H54 (cell line): ENCODE data around the gene ZNF397.

Source experiments
- DNase-seq: peaks from one replicate; pipeline ENCODE4 v3.0.0; 2011; ENCODE audit warnings: low spot score, mixed read lengths; ENCODE audit not compliant: insufficient read length
- FAIRE-seq: peaks from 3 replicates; lab custom pipeline; 2011; peaks lifted over from hg19 to GRCh38; lab: Jason Lieb, UNC
- POLR2A ChIP-seq: IDR thresholded peaks from 2 replicates; pipeline ENCODE4 v1.6.1; 2011; ENCODE audit warnings: low read depth, mild to moderate bottlenecking, low read length

Gene ZNF397

DNA sequence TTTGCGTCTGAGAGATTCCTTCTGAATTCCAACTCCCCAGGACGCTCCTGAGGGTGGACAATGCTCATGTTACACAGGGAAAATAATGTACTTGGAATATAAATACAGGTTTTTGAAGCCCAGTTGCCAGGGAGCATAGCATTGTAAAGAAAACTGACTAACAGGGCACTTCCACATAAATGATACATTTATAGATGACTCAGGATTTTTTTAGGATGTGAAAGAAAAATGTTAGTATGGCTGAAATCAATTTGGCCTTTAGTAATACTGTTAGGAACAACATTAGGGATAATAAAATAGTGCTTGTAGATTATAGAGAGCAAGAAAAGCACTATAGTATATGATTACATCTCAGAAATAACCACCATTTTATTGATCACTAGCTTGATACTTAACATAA is 23.6 kb downstream of the ZNF397 start:
- FAIRE-seq (no peak), DNase-seq (no peak)
- TF ChIP-seq POLR2A: no peak

GRCh38 chr18:35267161-35267651 is 26.4 kb downstream of the ZNF397 start:
- FAIRE-seq: no peak
- no peak for DNase-seq
- TF ChIP-seq POLR2A: no peak

GRCh38 chr18:35267809-35268208 is 27.0 kb downstream of the ZNF397 start:
- no peak for DNase-seq
- no peak for TF ChIP-seq POLR2A
- no peak for FAIRE-seq

GRCh38 chr18:35268821-35269220 is 28.0 kb downstream of the ZNF397 start:
- FAIRE-seq (no peak), DNase-seq (no peak)
- no peak for TF ChIP-seq POLR2A

DNA sequence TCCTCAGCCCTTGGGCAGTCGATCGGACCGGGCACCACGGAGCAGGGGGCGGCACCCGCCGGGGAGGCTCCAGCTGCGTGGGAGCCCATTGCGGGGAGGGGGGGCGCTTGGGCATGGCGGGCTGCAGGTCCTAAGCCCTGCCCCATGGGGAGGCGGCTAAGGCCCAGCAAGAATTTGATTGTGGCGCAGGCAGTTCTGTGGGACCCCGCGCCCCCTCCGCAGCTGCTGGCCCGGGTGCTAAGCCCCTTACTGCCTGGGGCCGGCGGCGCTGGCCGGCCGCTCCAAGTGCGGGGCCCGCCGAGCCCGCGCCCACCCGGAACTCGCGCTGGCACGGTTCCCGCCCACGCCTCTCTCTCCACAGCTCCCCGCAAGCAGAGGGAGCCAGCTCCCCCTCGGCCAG is 30.8 kb downstream of the ZNF397 start:
- DNase-seq (no peak), FAIRE-seq (no peak)
- TF ChIP-seq POLR2A: no peak

DNA sequence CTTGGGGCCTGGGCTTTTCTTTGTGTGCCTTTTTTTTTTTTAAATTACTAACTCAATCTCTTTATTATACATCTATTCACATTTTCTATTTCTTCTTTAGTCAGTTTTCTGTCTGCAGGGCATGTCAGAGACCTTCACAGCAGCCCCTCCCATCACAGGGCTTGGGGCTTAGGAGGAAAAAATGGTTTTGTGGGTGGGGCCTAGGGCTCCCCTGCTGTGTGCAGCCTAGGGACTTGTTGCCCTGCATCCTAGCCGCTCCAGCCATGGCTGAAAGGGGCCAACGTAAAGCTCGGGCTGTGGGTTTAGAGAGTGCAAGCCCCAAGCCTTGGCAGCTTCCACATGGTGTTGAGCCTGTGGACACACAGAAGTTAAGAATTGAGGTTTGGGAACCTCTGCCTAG is 35.4 kb downstream of the ZNF397 start:
- DNase-seq (no peak), FAIRE-seq (no peak)
- TF ChIP-seq POLR2A: no peak

DNA sequence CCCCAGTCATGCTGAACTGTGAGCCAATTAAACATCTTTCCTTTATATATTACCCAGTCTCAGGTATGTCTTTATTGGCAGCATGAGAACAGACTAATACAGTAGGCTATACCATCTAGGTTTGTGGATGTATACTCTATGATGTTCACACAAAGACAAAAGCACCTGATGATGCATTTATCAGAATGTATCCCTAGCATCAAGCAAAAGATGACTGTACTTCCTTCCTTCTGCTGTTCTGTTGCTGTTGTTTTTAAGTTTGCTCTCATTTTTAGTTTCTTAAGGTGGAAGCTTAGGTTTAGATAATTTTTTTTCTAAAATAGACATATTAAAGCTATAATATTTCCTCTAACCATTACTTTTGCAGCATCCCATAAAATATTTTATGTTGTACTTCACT is 36.8 kb downstream of the ZNF397 start:
- DNase-seq (no peak), FAIRE-seq (no peak)
- TF ChIP-seq POLR2A: no peak

DNA sequence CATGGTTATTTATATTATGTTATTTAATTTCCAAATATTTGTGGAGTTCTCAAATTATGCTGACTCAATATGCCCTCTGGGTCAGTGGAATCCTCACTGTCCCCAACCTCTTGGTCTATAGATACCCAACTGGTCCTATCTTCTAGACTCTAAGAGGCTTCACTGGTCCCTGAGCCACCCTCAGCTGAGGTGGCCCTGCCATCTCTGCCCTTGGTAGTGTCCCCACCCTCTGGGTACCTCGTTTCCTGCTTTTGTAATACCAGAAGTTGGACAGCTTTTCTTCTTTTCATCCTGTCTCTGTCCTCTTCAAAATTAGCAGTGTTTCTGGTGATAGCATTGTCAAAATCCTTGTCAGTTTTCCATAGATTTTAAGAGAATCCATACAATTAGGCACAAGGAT is 37.3 kb downstream of the ZNF397 start:
- no peak for FAIRE-seq

GRCh38 chr18:35278969-35279368 is 38.1 kb downstream of the ZNF397 start:
- TF ChIP-seq POLR2A: no peak
- DNase-seq (no peak), FAIRE-seq (no peak)

More for the DNA sequence above, 37.3 kb downstream of the ZNF397 start:
- no peak for DNase-seq
- TF ChIP-seq POLR2A: no peak

GRCh38 chr18:35282353-35282752 is 41.5 kb downstream of the ZNF397 start:
- FAIRE-seq (peak; percentile 96), DNase-seq (peak; percentile 30)
- TF ChIP-seq POLR2A: no peak

GRCh38 chr18:35283923-35284794 is 43.3 kb downstream of the ZNF397 start:
- TF ChIP-seq POLR2A: no peak
- DNase-seq (no peak), FAIRE-seq (no peak)

DNA sequence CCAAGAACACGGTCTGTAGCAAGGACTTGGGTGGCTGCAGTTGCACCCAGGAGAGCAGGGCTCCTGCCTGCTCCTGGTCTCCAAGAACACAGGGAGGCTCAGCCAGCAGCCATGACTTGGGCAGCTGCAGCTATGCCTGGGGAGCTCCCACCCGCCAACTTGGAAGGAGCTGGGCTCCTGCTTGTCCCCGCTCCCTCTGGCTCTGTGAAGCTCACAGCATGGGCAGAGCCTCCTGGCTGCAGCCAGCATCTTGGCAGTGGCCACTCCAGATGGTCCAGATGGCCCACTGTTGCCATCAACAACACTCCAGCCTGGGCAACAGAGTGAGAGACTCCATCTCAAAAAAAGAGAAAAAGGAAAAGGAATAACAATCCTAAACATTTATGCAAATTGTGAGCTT is 44.0 kb downstream of the ZNF397 start:
- DNase-seq (no peak), FAIRE-seq (no peak)
- no peak for TF ChIP-seq POLR2A

GRCh38 chr18:35289293-35289692 is 48.5 kb downstream of the ZNF397 start:
- TF ChIP-seq POLR2A: no peak
- FAIRE-seq (no peak), DNase-seq (no peak)

- TF ChIP-seq POLR2A: no peak
- DNase-seq (no peak), FAIRE-seq (no peak)
Measured at GRCh38 chr18:35289727-35290093, 48.9 kb downstream of the ZNF397 start.
